ENCODE results near the gene KRTAP10-7. TPM values are rescaled to one million over a fixed set of nuclear protein-coding genes. Genes with fewer than 3 reads are reported as not detected.
A peak's percentile ranks its signal among the peaks of the same experiment; 100 is the strongest.

Gene KRTAP10-7
- total and polyA plus RNA-seq, 2 experiments from 2014 or later, result not detected

GRCh38 chr21:44596068-44596725 lies 4.2 kb upstream of the KRTAP10-7 start:
- TF ChIP-seq CTCF (conservative IDR thresholded peaks at IDR 0.05; ENCODE audit: low read depth in 2 of 2), result no peak
- TF ChIP-seq POLR2AphosphoS5 (IDR thresholded peaks at IDR 0.05; ENCODE audit: low read depth), result no peak
- TF ChIP-seq REST (IDR thresholded peaks at IDR 0.05; ENCODE audit: unreplicated experiment), result no peak
- TF ChIP-seq EZH2 (IDR thresholded peaks at IDR 0.05; ENCODE audit: low read depth, unreplicated experiment), result no peak
- no peak for TF ChIP-seq CREB1 (CRISPR knock-in tag; IDR thresholded peaks at IDR 0.05; ENCODE audit: low read depth)
- no peak for TF ChIP-seq ZNF331 (CRISPR knock-in tag; IDR thresholded peaks at IDR 0.05; ENCODE audit: low read depth)
- no peak for TF ChIP-seq NANOG (IDR thresholded peaks at IDR 0.05; ENCODE audit: borderline replicate concordance)
- Histone ChIP-seq H2AFZ (no peak overlapping the region; the same call in 1 of the 2 replicates), H3F3A (replicated peaks; ENCODE audit: low read depth) (0 out of 2 replicates have a peak, but pooled peaks cover 4% of the 10 kb centered on the region), H3K4me1 (ENCODE audit: insufficient read depth) (peaks cover 20% of the 10 kb centered on the region), H3K9me2 (ENCODE audit: insufficient read depth) (no peaks in the 10 kb centered on the region), H3K4me3 (no peak overlapping the region), H4K20me1 (replicated peaks; ENCODE audit: insufficient read depth) (no peaks in the 10 kb centered on the region), H3K4me2 (no peak overlapping the region), H3K27ac (ENCODE audit: low read depth) (no peak overlapping the region), H3K79me2 (replicated peaks; ENCODE audit: insufficient read depth) (no peaks in the 10 kb centered on the region), H3K36me3 (ENCODE audit: insufficient read depth) (no peaks in the 10 kb centered on the region), H3K27me3 (ENCODE audit: insufficient read depth) (no peaks in the 10 kb centered on the region)
- H3K4me3 Mint-ChIP-seq, result no peak overlapping the region
- peaks cover 6% of the 10 kb centered on the region for H3K27me3 Mint-ChIP-seq (ENCODE audit: insufficient read depth, low read depth, poor library complexity)
- H3K4me1 Mint-ChIP-seq, result peaks cover 36% of the 10 kb centered on the region
- peaks cover 5% of the 10 kb centered on the region; the same call in 1 of the 3 replicates for H3K9me3 Mint-ChIP-seq
- H3K36me3 Mint-ChIP-seq (ENCODE audit: low read depth), result no peaks in the 10 kb centered on the region
- DNase-seq (ENCODE audit: low spot score) (no peak), ATAC-seq (no peak)
- H3K27ac Mint-ChIP-seq, result no peak overlapping the region

GRCh38 chr21:44598061-44598460 lies 2.3 kb upstream of the KRTAP10-7 start:
- Histone ChIP-seq H3K27me3 (ENCODE audit: insufficient read depth) (no peaks in the 10 kb centered on the region), H3K27ac (ENCODE audit: low read depth) (0 out of 2 replicates have a peak overlapping the region, but pooled peaks have one; percentile 26), H3K36me3 (ENCODE audit: insufficient read depth) (no peaks in the 10 kb centered on the region), H3K4me3 (no peak overlapping the region), H3K79me2 (replicated peaks; ENCODE audit: insufficient read depth) (no peaks in the 10 kb centered on the region), H3K4me2 (no peak overlapping the region), H3F3A (replicated peaks; ENCODE audit: low read depth) (0 out of 2 replicates have a peak, but pooled peaks cover 3% of the 10 kb centered on the region), H2AFZ (no peak overlapping the region), H4K20me1 (replicated peaks; ENCODE audit: insufficient read depth) (no peaks in the 10 kb centered on the region), H3K4me1 (ENCODE audit: insufficient read depth) (peaks cover 18% of the 10 kb centered on the region), H3K9me2 (ENCODE audit: insufficient read depth) (no peaks in the 10 kb centered on the region)
- peak overlapping the region; percentile 77 for H3K27ac Mint-ChIP-seq
- H3K36me3 Mint-ChIP-seq (ENCODE audit: low read depth), result no peaks in the 10 kb centered on the region
- no peak overlapping the region for H3K4me3 Mint-ChIP-seq
- DNase-seq (ENCODE audit: low spot score) (peak; percentile 63), ATAC-seq (peak; percentile 28)
- H3K4me1 Mint-ChIP-seq, result peaks cover 36% of the 10 kb centered on the region
- peaks cover 11% of the 10 kb centered on the region for H3K27me3 Mint-ChIP-seq (ENCODE audit: insufficient read depth, low read depth, poor library complexity)
- H3K9me3 Mint-ChIP-seq, result peaks cover 5% of the 10 kb centered on the region; the same call in 1 of the 3 replicates
- TF ChIP-seq, protein P1, sequence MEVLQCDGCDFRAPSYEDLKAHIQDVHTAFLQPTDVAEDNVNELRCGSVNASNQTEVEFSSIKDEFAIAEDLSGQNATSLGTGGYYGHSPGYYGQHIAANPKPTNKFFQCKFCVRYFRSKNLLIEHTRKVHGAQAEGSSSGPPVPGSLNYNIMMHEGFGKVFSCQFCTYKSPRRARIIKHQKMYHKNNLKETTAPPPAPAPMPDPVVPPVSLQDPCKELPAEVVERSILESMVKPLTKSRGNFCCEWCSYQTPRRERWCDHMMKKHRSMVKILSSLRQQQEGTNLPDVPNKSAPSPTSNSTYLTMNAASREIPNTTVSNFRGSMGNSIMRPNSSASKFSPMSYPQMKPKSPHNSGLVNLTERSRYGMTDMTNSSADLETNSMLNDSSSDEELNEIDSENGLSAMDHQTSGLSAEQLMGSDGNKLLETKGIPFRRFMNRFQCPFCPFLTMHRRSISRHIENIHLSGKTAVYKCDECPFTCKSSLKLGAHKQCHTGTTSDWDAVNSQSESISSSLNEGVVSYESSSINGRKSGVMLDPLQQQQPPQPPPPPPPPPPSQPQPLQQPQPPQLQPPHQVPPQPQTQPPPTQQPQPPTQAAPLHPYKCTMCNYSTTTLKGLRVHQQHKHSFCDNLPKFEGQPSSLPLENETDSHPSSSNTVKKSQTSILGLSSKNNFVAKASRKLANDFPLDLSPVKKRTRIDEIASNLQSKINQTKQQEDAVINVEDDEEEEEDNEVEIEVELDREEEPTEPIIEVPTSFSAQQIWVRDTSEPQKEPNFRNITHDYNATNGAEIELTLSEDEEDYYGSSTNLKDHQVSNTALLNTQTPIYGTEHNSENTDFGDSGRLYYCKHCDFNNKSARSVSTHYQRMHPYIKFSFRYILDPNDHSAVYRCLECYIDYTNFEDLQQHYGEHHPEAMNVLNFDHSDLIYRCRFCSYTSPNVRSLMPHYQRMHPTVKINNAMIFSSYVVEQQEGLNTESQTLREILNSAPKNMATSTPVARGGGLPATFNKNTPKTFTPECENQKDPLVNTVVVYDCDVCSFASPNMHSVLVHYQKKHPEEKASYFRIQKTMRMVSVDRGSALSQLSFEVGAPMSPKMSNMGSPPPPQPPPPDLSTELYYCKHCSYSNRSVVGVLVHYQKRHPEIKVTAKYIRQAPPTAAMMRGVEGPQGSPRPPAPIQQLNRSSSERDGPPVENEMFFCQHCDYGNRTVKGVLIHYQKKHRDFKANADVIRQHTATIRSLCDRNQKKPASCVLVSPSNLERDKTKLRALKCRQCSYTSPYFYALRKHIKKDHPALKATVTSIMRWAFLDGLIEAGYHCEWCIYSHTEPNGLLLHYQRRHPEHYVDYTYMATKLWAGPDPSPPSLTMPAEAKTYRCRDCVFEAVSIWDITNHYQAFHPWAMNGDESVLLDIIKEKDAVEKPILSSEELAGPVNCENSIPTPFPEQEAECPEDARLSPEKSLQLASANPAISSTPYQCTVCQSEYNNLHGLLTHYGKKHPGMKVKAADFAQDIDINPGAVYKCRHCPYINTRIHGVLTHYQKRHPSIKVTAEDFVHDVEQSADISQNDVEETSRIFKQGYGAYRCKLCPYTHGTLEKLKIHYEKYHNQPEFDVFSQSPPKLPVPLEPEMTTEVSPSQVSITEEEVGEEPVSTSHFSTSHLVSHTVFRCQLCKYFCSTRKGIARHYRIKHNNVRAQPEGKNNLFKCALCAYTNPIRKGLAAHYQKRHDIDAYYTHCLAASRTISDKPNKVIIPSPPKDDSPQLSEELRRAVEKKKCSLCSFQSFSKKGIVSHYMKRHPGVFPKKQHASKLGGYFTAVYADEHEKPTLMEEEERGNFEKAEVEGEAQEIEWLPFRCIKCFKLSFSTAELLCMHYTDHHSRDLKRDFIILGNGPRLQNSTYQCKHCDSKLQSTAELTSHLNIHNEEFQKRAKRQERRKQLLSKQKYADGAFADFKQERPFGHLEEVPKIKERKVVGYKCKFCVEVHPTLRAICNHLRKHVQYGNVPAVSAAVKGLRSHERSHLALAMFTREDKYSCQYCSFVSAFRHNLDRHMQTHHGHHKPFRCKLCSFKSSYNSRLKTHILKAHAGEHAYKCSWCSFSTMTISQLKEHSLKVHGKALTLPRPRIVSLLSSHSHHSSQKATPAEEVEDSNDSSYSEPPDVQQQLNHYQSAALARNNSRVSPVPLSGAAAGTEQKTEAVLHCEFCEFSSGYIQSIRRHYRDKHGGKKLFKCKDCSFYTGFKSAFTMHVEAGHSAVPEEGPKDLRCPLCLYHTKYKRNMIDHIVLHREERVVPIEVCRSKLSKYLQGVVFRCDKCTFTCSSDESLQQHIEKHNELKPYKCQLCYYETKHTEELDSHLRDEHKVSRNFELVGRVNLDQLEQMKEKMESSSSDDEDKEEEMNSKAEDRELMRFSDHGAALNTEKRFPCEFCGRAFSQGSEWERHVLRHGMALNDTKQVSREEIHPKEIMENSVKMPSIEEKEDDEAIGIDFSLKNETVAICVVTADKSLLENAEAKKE (CRISPR knock-in tag; IDR thresholded peaks at IDR 0.05), result no peak
